Upper lobe of left lung (tissue), 6 donors: Measurements from ENCODE around the gene IQSEC1. TPM values are rescaled to one million over a fixed set of nuclear protein-coding genes. Genes with fewer than 3 reads are reported as not detected.

ENCODE experiments used
- ATAC-seq, 2 donors: fragments of 200-7000 bp; cut with Tn5 transposase; one replicate each; pipeline ENCODE4 v1.9.1; 2022; ENCODE audit warnings: mild to moderate bottlenecking in 2 of 2, moderate library complexity in 2 of 2; ENCODE audit not compliant: low FRiP score in 2 of 2
- DNase-seq, 2 donors: peaks; one replicate each; pipeline ENCODE4 v3.0.0-alpha.2; 2019 to 2020
- H3K27ac ChIP-seq, 4 donors: fragments of 200-600 bp; sonication (generic); one replicate each; pipeline ENCODE4 v1.5.1; 2016 to 2019
- H3K27me3 ChIP-seq, 4 donors: fragments of 200-600 bp; sonication (generic); one replicate each; pipeline ENCODE4 v1.5.1; 2017 to 2019
- H3K36me3 ChIP-seq, 4 donors: fragments of 200-600 bp; sonication (generic); one replicate each; pipeline ENCODE4 v1.5.1; 2016 to 2019
- H3K4me1 ChIP-seq, 4 donors: fragments of 200-600 bp; sonication (generic); one replicate each; pipeline ENCODE4 v1.5.1; 2018 to 2019
- H3K4me3 ChIP-seq, 4 donors: fragments of 200-600 bp; sonication (generic); one replicate each; pipeline ENCODE4 v1.5.1; 2017 to 2019; ENCODE audit warnings: mild to moderate bottlenecking in 2 of 4, moderate library complexity in 1 of 4
- H3K9me3 ChIP-seq, 4 donors: fragments of 200-600 bp; sonication (generic); one replicate each; pipeline ENCODE4 v1.5.1; 2018 to 2019
- CTCF ChIP-seq, 6 experiments: fragments of 450-650 bp in 4 of 6; fragments of 200-600 bp in 2 of 6; sonication (generic) in 2 of 6; IDR thresholded peaks; one replicate each; pipeline ENCODE4 v1.5.1; 2016 to 2019; ENCODE audit warnings: antibody characterized with exemption in 6 of 6
- EP300 ChIP-seq, 4 donors: sonication (generic); formaldehyde crosslinking; IDR thresholded peaks; one replicate each; pipeline ENCODE4 v1.5.1; 2017; ENCODE audit warnings: antibody characterized with exemption in 4 of 4, control low read depth in 2 of 4
- POLR2A ChIP-seq, 4 donors: fragments of 450-650 bp; IDR thresholded peaks; one replicate each; pipeline ENCODE4 v1.5.1; 2016 to 2017; ENCODE audit warnings: antibody characterized with exemption in 4 of 4, mild to moderate bottlenecking in 2 of 4
- POLR2AphosphoS5 ChIP-seq, 2 donors: sonication (generic); formaldehyde crosslinking; IDR thresholded peaks; one replicate each; pipeline ENCODE4 v1.5.1; 2017; ENCODE audit warnings: antibody characterized with exemption in 2 of 2
- WGBS, 2 donors: methylation state at CpG; one replicate each; pipeline ENCODE4 v1.1.5; 2017 to 2018; 5-methylcytosine and 5-hydroxymethylcytosine counted together
- total RNA-seq, 6 donors: library from RNA; depleted of rRNA in 4 of 6; stranded (reverse); fragments of >200 nt in 4 of 6; gene quantifications; one replicate each; pipeline versions ENCODE4 v1.1.0 to v1.2.1, GENCODE V29; 2016 to 2021
- donor health status: DM: no; HTN: no; CAD: no; lungs with moderate emphysema.
- donor health status: DM: no; HTN: yes; CAD: no; lungs with severe emphysema.

Gene IQSEC1
- total RNA-seq, 6 donors from 2014 or later, result 51.1 to 105 (median 81.0) TPM

- TF ChIP-seq EP300 (IDR thresholded peaks at IDR 0.05) (no peak), POLR2A (IDR thresholded peaks at IDR 0.05) (no peak), CTCF (IDR thresholded peaks at IDR 0.05) (no peak), POLR2AphosphoS5 (IDR thresholded peaks at IDR 0.05) (no peak)
- no peak overlapping the region for H3K27ac ChIP-seq
- peaks cover 0 to 7% (median 5%) of the 10 kb centered on the region in 4 donors for H3K4me1 ChIP-seq
- H3K4me3 ChIP-seq, result no peak overlapping the region
- WGBS, 2 donors, result 76 to 87% methylated on average over 13 to 14 of the region's 14 CpGs
- no peaks in the 10 kb centered on the region for H3K9me3 ChIP-seq
- DNase-seq, result no peak
- ATAC-seq, result no peak
- no peaks in the 10 kb centered on the region for H3K36me3 ChIP-seq
- no peaks in the 10 kb centered on the region for H3K27me3 ChIP-seq
Measured at GRCh38 chr3:13088028-13089006, 15.1 kb upstream of the IQSEC1 start.

- Histone ChIP-seq H3K4me1 (peaks cover 0 to 7% (median 5%) of the 10 kb centered on the region in 4 donors), H3K27ac (no peak overlapping the region), H3K36me3 (no peaks in the 10 kb centered on the region), H3K4me3 (no peak overlapping the region), H3K9me3 (no peaks in the 10 kb centered on the region), H3K27me3 (no peaks in the 10 kb centered on the region)
- ATAC-seq (no peak), DNase-seq (no peak)
- TF ChIP-seq POLR2AphosphoS5 (IDR thresholded peaks at IDR 0.05) (no peak), EP300 (IDR thresholded peaks at IDR 0.05) (no peak), CTCF (IDR thresholded peaks at IDR 0.05) (no peak), POLR2A (IDR thresholded peaks at IDR 0.05) (no peak)
- WGBS, 2 donors, result 74 to 75% methylated on average over 7 to 11 of the region's 11 CpGs
Measured at GRCh38 chr3:13087320-13087990, 14.2 kb upstream of the IQSEC1 start.

- Histone ChIP-seq H3K36me3 (no peaks in the 10 kb centered on the region), H3K4me3 (no peak overlapping the region), H3K9me3 (no peaks in the 10 kb centered on the region), H3K4me1 (no peaks in the 10 kb centered on the region), H3K27ac (no peak overlapping the region), H3K27me3 (no peaks in the 10 kb centered on the region)
- WGBS, 2 donors, result 70 to 76% methylated on average over 7 of the region's 7 CpGs
- ATAC-seq, result no peak
- TF ChIP-seq EP300 (IDR thresholded peaks at IDR 0.05), result no peak
- no peak for TF ChIP-seq POLR2A (IDR thresholded peaks at IDR 0.05)
- TF ChIP-seq POLR2AphosphoS5 (IDR thresholded peaks at IDR 0.05), result no peak
- TF ChIP-seq CTCF (IDR thresholded peaks at IDR 0.05), result no peak
- DNase-seq, result no peak
Measured at GRCh38 chr3:13086531-13086981, 13.3 kb upstream of the IQSEC1 start.

- Histone ChIP-seq H3K27me3 (no peaks in the 10 kb centered on the region), H3K4me3 (no peak overlapping the region), H3K36me3 (no peaks in the 10 kb centered on the region), H3K9me3 (no peaks in the 10 kb centered on the region), H3K27ac (no peak overlapping the region), H3K4me1 (no peaks in the 10 kb centered on the region)
- ATAC-seq, result no peak
- TF ChIP-seq EP300 (IDR thresholded peaks at IDR 0.05) (no peak), POLR2A (IDR thresholded peaks at IDR 0.05) (no peak), POLR2AphosphoS5 (IDR thresholded peaks at IDR 0.05) (no peak), CTCF (IDR thresholded peaks at IDR 0.05) (no peak)
- DNase-seq, result no peak
- 87 to 100% methylated on average over 2 to 7 of the region's 8 CpGs for WGBS, 2 donors
Measured at GRCh38 chr3:13085846-13086179, 12.6 kb upstream of the IQSEC1 start.
